Embryonic facial prominence (tissue), 1 donor: ENCODE results near the gene NOXA1.
"Not testable (repeated sequence)": the region's sequence is repeated elsewhere in the genome, so short reads cannot be mapped to it uniquely, and the experiment has no call there.

Source experiments
- DNase-seq: peaks from one replicate; pipeline ENCODE4 v3.0.0-alpha.2; 2016; ENCODE audit errors: extremely low spot score

Gene NOXA1

GRCh38 chr9:137404961-137405567, 18.1 kb upstream of the NOXA1 start:
- no peak for DNase-seq

- no peak for DNase-seq
These were observed 17.5 kb upstream of the NOXA1 start for GRCh38 chr9:137405677-137406081.

DNA sequence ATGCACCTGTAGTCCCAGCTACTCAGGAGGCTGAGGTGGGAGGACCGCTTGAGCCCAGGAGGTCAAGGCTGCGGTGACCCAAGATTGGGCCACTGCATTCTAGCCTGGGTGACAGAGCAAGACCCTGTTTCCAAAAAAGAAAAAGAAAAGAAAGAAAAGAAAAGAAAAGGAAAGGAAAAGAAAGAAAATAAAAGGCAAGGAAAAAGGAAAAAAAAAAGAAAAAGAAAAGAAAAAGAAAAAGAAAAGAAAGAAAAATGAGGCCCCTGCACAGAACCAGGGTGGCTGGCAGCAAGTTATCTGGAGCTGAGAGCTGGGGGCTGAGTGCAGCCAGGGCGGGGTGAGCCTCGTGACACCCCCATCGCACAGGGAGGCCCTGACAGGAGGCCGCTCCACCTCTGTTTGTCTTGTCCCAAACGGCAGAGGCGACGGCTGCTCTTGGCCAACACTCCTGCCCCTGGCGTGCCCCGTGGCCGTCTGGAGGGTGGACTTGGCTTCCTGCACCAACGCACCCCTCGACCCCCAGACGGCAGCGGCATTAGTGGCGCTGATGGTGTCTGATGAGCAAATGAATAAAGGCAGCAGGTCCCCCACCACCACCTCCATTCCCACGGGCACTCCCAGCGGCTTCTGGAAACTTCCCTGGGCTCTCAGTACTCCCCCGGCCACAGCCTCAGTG, 17.0 kb upstream of the NOXA1 start:
- DNase-seq, result no peak

- no peak for DNase-seq
These were observed 16.2 kb upstream of the NOXA1 start for GRCh38 chr9:137406876-137407589.

- DNase-seq, result no peak
These were observed 15.4 kb upstream of the NOXA1 start for GRCh38 chr9:137407590-137408300.

GRCh38 chr9:137408651-137409405, 14.4 kb upstream of the NOXA1 start:
- DNase-seq, result no peak

DNA sequence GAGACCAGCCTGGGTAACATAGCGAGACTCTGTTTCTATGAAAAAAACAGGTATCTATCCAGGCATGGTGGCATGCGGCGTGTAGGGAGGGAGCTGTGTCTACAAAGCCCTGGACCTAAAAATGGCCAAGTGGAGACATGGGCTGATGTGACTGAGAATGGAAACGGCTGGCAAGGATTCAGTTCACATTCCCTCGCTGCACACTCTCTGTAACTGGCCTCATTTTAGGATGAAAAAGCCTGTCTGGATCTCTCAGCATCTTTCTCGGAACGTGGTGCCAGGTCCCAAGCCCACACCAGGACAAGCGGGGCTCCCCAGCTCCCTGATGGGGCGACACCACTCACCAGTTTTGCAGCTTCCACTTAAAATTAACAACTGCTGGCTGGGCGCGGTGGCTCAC, 13.7 kb upstream of the NOXA1 start:
- DNase-seq, result no peak

GRCh38 chr9:137410236-137410890, 12.8 kb upstream of the NOXA1 start:
- not testable (repeated sequence) for DNase-seq

DNA sequence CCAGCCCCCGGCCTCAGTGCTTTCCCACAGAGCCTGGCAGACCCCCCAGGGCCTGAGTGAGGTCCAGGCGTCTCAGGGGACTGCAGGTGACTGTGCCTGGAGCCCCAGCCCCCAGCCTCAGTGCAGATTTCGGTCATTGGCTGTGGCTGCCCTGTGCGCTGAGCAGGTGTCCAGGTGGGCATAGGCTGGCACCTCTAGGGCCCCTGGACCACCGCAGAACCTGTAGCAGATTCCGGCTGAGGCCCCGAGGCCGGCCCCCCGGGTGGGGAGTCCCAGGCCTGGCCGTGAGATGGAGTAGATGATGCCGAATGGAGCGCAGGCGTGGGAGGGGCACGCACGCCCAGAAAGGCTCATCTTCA, 12.3 kb upstream of the NOXA1 start:
- DNase-seq, result no peak

GRCh38 chr9:137411260-137411644, 11.9 kb upstream of the NOXA1 start:
- DNase-seq, result no peak

GRCh38 chr9:137411645-137412380, 11.4 kb upstream of the NOXA1 start:
- DNase-seq, result no peak

GRCh38 chr9:137412431-137412830, 10.8 kb upstream of the NOXA1 start:
- DNase-seq, result no peak

DNA sequence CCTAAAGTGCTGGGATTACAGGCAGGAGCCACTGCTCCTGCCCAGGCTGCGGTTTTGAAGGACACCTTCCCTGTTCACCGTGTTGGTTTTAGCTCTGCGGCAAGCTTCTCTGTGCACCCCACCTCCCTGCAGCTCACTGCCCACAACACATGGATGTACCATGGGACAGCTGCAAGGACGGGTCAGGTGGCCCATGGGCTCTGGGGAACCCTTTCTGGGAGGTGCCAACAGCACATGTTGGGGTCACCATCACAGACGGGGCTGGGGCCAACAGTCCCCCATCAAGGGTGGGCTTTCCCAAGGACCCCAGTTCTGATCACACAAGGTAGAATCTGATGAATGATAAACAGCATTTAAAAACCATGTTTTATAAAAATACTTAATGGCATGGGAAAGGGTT, 7.7 kb upstream of the NOXA1 start:
- DNase-seq, result no peak

DNA sequence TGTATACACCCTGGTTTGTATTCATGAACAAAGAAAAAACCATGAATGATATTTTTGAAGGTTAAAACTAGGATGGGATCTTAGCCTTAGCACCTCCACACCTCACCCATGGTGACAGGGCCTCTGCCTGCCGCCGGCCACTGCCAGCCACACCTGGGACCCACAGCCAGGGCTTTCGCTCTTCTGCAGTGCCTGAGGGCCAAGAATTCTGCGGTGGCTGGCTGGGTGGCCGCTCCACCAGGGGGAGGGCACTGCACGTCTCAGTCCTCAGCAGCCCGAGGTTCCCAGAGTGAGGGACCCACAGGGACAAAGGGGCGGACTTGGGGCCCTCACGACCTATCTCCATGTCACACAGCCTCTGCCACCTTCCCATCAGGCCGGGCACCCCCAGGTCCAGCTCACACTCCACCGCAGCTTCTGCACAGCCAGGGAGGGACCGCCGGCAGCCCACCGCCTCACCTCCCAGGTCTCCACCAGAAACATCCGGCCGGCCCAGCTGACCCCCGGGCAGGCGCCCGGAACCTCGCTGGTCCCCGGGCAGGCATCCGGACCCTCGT, 7.1 kb upstream of the NOXA1 start:
- no peak for DNase-seq

DNA sequence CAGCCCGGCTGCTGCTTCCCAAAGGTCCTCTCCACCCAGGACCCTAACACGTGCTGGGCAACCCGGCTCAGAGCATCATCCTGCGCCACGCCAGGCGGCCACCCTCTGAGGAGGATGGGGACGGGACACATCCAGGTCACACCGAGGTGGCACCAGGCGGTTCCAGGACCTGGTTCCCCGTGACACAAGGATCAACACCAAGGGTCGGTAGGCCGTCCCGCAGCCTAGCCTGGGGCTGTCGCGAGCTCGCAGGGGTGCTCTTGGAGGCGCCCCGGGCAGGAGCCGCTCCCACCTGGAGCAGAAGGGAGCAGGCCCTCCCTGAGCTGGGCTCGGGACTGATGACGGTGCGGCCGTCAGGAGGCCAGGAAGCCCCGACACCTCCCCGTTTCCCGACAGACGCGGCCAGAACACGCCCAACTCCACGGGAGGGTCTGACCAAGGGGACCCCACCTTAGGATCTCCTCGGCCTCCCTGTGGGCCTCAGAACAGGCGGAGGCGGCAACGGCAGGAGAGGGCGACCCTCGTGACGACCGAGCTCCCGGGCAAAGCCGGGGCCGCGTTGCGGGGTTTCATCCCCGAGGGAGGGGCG, 6.5 kb upstream of the NOXA1 start:
- DNase-seq, result no peak

GRCh38 chr9:137417161-137418021, 5.8 kb upstream of the NOXA1 start:
- DNase-seq, result no peak

DNA sequence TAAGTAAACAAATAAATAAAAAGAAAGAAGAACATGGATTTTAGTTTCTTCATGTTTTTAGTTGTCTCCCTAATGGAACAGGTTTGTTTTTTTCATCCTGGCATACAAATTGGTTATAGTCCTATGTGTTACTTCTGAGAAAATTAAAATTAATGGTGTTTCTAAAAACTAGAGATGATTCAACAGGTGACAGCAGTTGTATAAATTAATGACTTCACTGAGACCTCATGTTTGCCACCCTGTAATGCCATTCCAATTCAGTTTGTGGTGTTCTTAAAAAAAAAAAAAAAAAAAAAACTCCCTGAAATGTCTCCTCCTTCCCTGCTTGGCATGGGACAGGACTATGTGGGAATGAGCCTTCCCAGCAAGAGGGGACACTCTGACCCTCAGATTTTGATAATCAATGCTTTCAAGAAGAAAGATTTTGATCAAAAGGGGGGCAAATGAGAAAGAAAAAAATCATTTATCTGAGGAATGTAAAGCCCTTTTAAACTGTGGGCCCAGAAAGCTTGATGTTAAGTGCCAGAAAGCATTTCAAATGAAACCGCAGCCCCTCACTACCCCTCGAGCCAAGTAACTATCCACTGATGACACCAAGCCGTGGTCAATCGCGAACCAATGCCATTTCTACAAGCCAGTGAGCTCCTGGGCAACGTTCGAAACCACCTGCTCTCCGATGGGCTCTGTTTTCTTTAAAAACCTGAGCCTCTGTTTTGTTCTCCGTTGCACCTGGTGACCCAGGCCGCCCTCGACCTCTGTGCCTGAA, 1.2 kb upstream of the NOXA1 start:
- DNase-seq, result no peak
